KMS-11 (cell line): ENCODE results near the gene WDR26.

Experiments
- H2AFZ ChIP-seq: fragments of 200-600 bp; sonication (generic); 2 replicates; pipeline ENCODE4 v1.6.1; 2016; ENCODE audit warnings: antibody characterized with exemption, mixed run types, low read depth
- H3K27ac ChIP-seq: fragments of 200-600 bp; sonication (generic); 2 replicates; pipeline ENCODE4 v1.6.1; 2016; ENCODE audit warnings: mild to moderate bottlenecking, mixed run types
- H3K27me3 ChIP-seq: fragments of 200-600 bp; sonication (generic); 2 replicates; pipeline ENCODE4 v1.6.1; 2017; ENCODE audit warnings: mild to moderate bottlenecking, low read depth, mixed run types, moderate library complexity; ENCODE audit not compliant: insufficient read depth
- H3K36me3 ChIP-seq: fragments of 200-600 bp; sonication (generic); 2 replicates; pipeline ENCODE4 v1.6.1; 2017; ENCODE audit warnings: mild to moderate bottlenecking, mixed run types; ENCODE audit not compliant: insufficient read depth
- H3K4me1 ChIP-seq: fragments of 200-600 bp; sonication (generic); 2 replicates; pipeline ENCODE4 v1.6.1; 2016; ENCODE audit warnings: mild to moderate bottlenecking, low read depth, mixed run types; ENCODE audit not compliant: poor library complexity, severe bottlenecking
- H3K4me2 ChIP-seq: fragments of 200-600 bp; sonication (generic); 2 replicates; pipeline ENCODE4 v1.7.0; 2016; ENCODE audit warnings: mild to moderate bottlenecking, mixed run types
- H3K4me3 ChIP-seq: fragments of 200-600 bp; sonication (generic); IDR thresholded peaks from 2 replicates; pipeline ENCODE4 v1.6.1; 2017; ENCODE audit warnings: low read depth, low read length, mixed read lengths; ENCODE audit not compliant: insufficient read depth
- H3K79me2 ChIP-seq: fragments of 200-600 bp; sonication (generic); 2 replicates; pipeline ENCODE4 v1.6.1; 2016; ENCODE audit warnings: low read depth, mixed run types; ENCODE audit not compliant: insufficient read depth
- H3K9ac ChIP-seq: fragments of 200-600 bp; sonication (generic); 2 replicates; pipeline ENCODE4 v1.6.1; 2016; ENCODE audit warnings: mild to moderate bottlenecking, mixed run types
- H4K20me1 ChIP-seq: fragments of 200-600 bp; sonication (generic); 2 replicates; pipeline ENCODE4 v1.6.1; 2016; ENCODE audit warnings: mild to moderate bottlenecking, mixed run types; ENCODE audit not compliant: insufficient read depth
- CTCF ChIP-seq: fragments of 200-600 bp; sonication (generic); conservative IDR thresholded peaks from 2 replicates; pipeline ENCODE4 v1.6.1; 2017; ENCODE audit warnings: low read depth, mild to moderate bottlenecking, antibody characterized with exemption, low read length, moderate library complexity, mixed read lengths

The WDR26 gene

GRCh38 chr1:224381880-224382548, 52.6 kb downstream of the WDR26 start:
- no peak for TF ChIP-seq CTCF
- H2AFZ ChIP-seq, result no peak overlapping the region
- H3K4me1 ChIP-seq, result peaks cover 24% of the 10 kb centered on the region
- no peak overlapping the region for H3K27ac ChIP-seq
- no peak overlapping the region for H3K9ac ChIP-seq
- no peaks in the 10 kb centered on the region for H3K36me3 ChIP-seq
- no peak overlapping the region for H3K4me3 ChIP-seq
- no peaks in the 10 kb centered on the region for H3K79me2 ChIP-seq
- H3K4me2 ChIP-seq, result no peak overlapping the region
- no peaks in the 10 kb centered on the region for H3K27me3 ChIP-seq
- no peaks in the 10 kb centered on the region for H4K20me1 ChIP-seq

- no peak overlapping the region; the same call in 1 of the 2 replicates for H3K4me2 ChIP-seq
- no peaks in the 10 kb centered on the region for H3K27me3 ChIP-seq
- H4K20me1 ChIP-seq, result no peaks in the 10 kb centered on the region
- H2AFZ ChIP-seq, result no peak overlapping the region
- no peak overlapping the region for H3K9ac ChIP-seq
- no peak overlapping the region for H3K4me3 ChIP-seq
- H3K27ac ChIP-seq, result no peak overlapping the region
- TF ChIP-seq CTCF, result no peak
- no peaks in the 10 kb centered on the region for H3K36me3 ChIP-seq
- no peaks in the 10 kb centered on the region for H3K79me2 ChIP-seq
- peaks cover 45% of the 10 kb centered on the region for H3K4me1 ChIP-seq
Observed at GRCh38 chr1:224380003-224380402, 54.6 kb downstream of the WDR26 start.

- Histone ChIP-seq H3K9ac (no peak overlapping the region), H3K79me2 (no peaks in the 10 kb centered on the region), H3K36me3 (no peaks in the 10 kb centered on the region), H2AFZ (no peak overlapping the region), H3K4me3 (no peak overlapping the region), H4K20me1 (no peaks in the 10 kb centered on the region), H3K4me2 (no peak overlapping the region), H3K4me1 (peaks cover 54% of the 10 kb centered on the region), H3K27me3 (no peaks in the 10 kb centered on the region), H3K27ac (no peak overlapping the region)
- TF ChIP-seq CTCF, result no peak
Observed at GRCh38 chr1:224378855-224379631, 55.6 kb downstream of the WDR26 start.

GRCh38 chr1:224377676-224378006, 57.0 kb downstream of the WDR26 start:
- Histone ChIP-seq H3K9ac (no peak overlapping the region), H3K4me1 (peaks cover 68% of the 10 kb centered on the region), H4K20me1 (no peaks in the 10 kb centered on the region), H3K79me2 (no peaks in the 10 kb centered on the region), H3K27ac (peak overlapping the region; percentile 54), H3K4me3 (no peak overlapping the region), H3K4me2 (peak overlapping the region; percentile 23), H3K27me3 (no peaks in the 10 kb centered on the region), H3K36me3 (no peaks in the 10 kb centered on the region), H2AFZ (no peak overlapping the region)
- TF ChIP-seq CTCF, result no peak
